SW480 (cell line): ENCODE results near the gene SP5.
"Not testable (repeated sequence)": the region's sequence is repeated elsewhere in the genome, so short reads cannot be mapped to it uniquely, and the experiment has no call there.

ENCODE experiments used
- DNase-seq: peaks from one replicate; pipeline ENCODE4 v3.0.0-alpha.2; 2016; ENCODE audit warnings: low spot score

The SP5 gene

GRCh38 chr2:170739048-170739447 is 23.9 kb downstream of the SP5 start:
- DNase-seq, result peak; percentile 42

GRCh38 chr2:170739507-170740046 is 24.4 kb downstream of the SP5 start:
- DNase-seq, result no peak

GRCh38 chr2:170740660-170741059 is 25.5 kb downstream of the SP5 start:
- DNase-seq, result no peak

- DNase-seq, result no peak
These were observed 26.9 kb downstream of the SP5 start for GRCh38 chr2:170742000-170742399.

GRCh38 chr2:170742896-170743529 is 27.9 kb downstream of the SP5 start:
- DNase-seq, result no peak

GRCh38 chr2:170743530-170744239 is 28.5 kb downstream of the SP5 start:
- no peak for DNase-seq

- no peak for DNase-seq
These were observed 29.3 kb downstream of the SP5 start for GRCh38 chr2:170744248-170745002.

GRCh38 chr2:170745305-170745704 is 30.2 kb downstream of the SP5 start:
- no peak for DNase-seq

- DNase-seq, result peak; percentile 51
These were observed 32.8 kb downstream of the SP5 start for GRCh38 chr2:170747921-170748320.

- DNase-seq, result not testable (repeated sequence)
These were observed 36.4 kb downstream of the SP5 start for GRCh38 chr2:170751555-170751954.

- DNase-seq, result no peak
These were observed 46.4 kb downstream of the SP5 start for GRCh38 chr2:170761572-170761971.

GRCh38 chr2:170762760-170763159 is 47.6 kb downstream of the SP5 start:
- DNase-seq, result no peak

- DNase-seq, result no peak
These were observed 48.1 kb downstream of the SP5 start for GRCh38 chr2:170763232-170763631.

GRCh38 chr2:170764880-170765261 is 49.7 kb downstream of the SP5 start:
- DNase-seq, result no peak

GRCh38 chr2:170766693-170767092 is 51.6 kb downstream of the SP5 start:
- no peak for DNase-seq
